PC-3 (cell line): ENCODE measurements around the gene NPEPL1. TPM values are rescaled to one million over a fixed set of nuclear protein-coding genes. Genes with fewer than 3 reads are reported as not detected.

ENCODE experiments used
- ATAC-seq: fragments of 200-7000 bp; cut with Tn5 transposase; 2 replicates; pipeline ENCODE4 v1.9.1; 2020; ENCODE audit warnings: mild to moderate bottlenecking, moderate library complexity
- BruUV-seq: library from RNA; stranded (reverse); fragments of 400-500 nt; replicated peaks from 2 replicates; lab custom pipeline; 2021; lab: Mats Ljungman, UMichigan
- CTCF ChIA-PET: fragments of 300-600 bp; sonication (Branson Sonifier 250); formaldehyde crosslinking; loops from one replicate; lab custom pipeline; 2022; ENCODE audit warnings: antibody characterized with exemption; lab: Charles Lee
- POLR2A ChIA-PET: fragments of 300-600 bp; sonication (Branson Sonifier 250); formaldehyde crosslinking; loops from one replicate; lab custom pipeline; 2022; ENCODE audit warnings: antibody characterized with exemption; ENCODE audit not compliant: unreplicated experiment; lab: Charles Lee
- DNase-seq: peaks from one replicate; pipeline ENCODE4 v3.0.0-alpha.2; 2015
- H2AFZ ChIP-seq: fragments of 300-600 bp; sonication (generic); 2 replicates; pipeline ENCODE4 v1.6.0; 2016; ENCODE audit warnings: antibody characterized with exemption, low read length
- H3F3A ChIP-seq: fragments of 300-600 bp; sonication (generic); one replicate; pipeline ENCODE4 v1.6.0; 2017; ENCODE audit warnings: antibody characterized with exemption, low read length, control low read depth, mild to moderate bottlenecking; ENCODE audit not compliant: unreplicated experiment
- H3K27ac ChIP-seq: fragments of 300-600 bp; sonication (generic); 2 replicates; pipeline ENCODE4 v1.5.1; 2016; ENCODE audit warnings: mild to moderate bottlenecking, low read length
- H3K27me3 ChIP-seq: fragments of 300-600 bp; sonication (generic); 2 replicates; pipeline ENCODE4 v1.6.1; 2016; ENCODE audit warnings: low read length, mixed read lengths
- H3K36me3 ChIP-seq: fragments of 300-600 bp; sonication (generic); 2 replicates; pipeline ENCODE4 v1.6.1; 2016; ENCODE audit warnings: low read depth, mixed run types, low read length, mixed read lengths
- H3K4me1 ChIP-seq: fragments of 300-600 bp; sonication (generic); 2 replicates; pipeline ENCODE4 v1.5.1; 2016; ENCODE audit warnings: low read length; ENCODE audit not compliant: insufficient read depth
- H3K4me2 ChIP-seq: fragments of 300-600 bp; sonication (generic); 2 replicates; pipeline ENCODE4 v1.6.0; 2016; ENCODE audit warnings: low read length
- H3K4me3 ChIP-seq: fragments of 300-600 bp; sonication (generic); 2 replicates; pipeline ENCODE4 v1.5.1; 2016; ENCODE audit warnings: mild to moderate bottlenecking, low read length, mixed read lengths
- H3K79me2 ChIP-seq: fragments of 300-600 bp; sonication (generic); 2 replicates; pipeline ENCODE4 v1.6.1; 2017; ENCODE audit warnings: low read length, mixed read lengths
- H3K9ac ChIP-seq: fragments of 300-600 bp; sonication (generic); 2 replicates; pipeline ENCODE4 v1.6.0; 2016; ENCODE audit warnings: mild to moderate bottlenecking, low read length
- H3K9me2 ChIP-seq: fragments of 300-600 bp; sonication (generic); replicated peaks from 2 replicates; pipeline ENCODE4 v1.6.1; 2016; ENCODE audit warnings: mixed run types, low read length, mixed read lengths
- H3K9me3 ChIP-seq: fragments of 300-600 bp; sonication (generic); 2 replicates; pipeline ENCODE4 v1.6.1; 2016; ENCODE audit warnings: low read length, mixed read lengths
- H4K20me1 ChIP-seq: fragments of 300-600 bp; sonication (generic); 2 replicates; pipeline ENCODE4 v1.6.1; 2016; ENCODE audit warnings: low read length, mixed read lengths
- EZH2 ChIP-seq: fragments of 300-600 bp; sonication (generic); IDR thresholded peaks from one replicate; pipeline ENCODE4 v1.6.1; 2017; ENCODE audit warnings: antibody characterized with exemption, mild to moderate bottlenecking, low read length; ENCODE audit not compliant: unreplicated experiment
- EZH2phosphoT487 ChIP-seq: fragments of 300-600 bp; sonication (generic); IDR thresholded peaks from 2 replicates; pipeline ENCODE4 v1.6.1; 2018; ENCODE audit warnings: mild to moderate bottlenecking, antibody characterized with exemption, low read length, borderline replicate concordance
- intact Hi-C: fragments of 100-400 bp; cut with micrococcal nuclease; formaldehyde crosslinking; loops from 2 replicates; pipeline ENCODE4 v1.9.0; 2023
- total RNA-seq: library from RNA; depleted of rRNA; stranded (reverse); fragments of >200 nt; gene quantifications from 2 replicates; pipeline ENCODE4 v1.2.3, GENCODE V29; 2014
- TF ChIP-seq, protein P1 (sequence below): fragments of 300-600 bp; sonication (generic); conservative IDR thresholded peaks from 2 replicates; pipeline ENCODE4 v1.5.1; 2017; ENCODE audit warnings: antibody characterized with exemption, low read depth, mild to moderate bottlenecking, low read length

NPEPL1 gene
- total RNA-seq, 1 experiment from 2014 or later = 49.7 TPM

DNA sequence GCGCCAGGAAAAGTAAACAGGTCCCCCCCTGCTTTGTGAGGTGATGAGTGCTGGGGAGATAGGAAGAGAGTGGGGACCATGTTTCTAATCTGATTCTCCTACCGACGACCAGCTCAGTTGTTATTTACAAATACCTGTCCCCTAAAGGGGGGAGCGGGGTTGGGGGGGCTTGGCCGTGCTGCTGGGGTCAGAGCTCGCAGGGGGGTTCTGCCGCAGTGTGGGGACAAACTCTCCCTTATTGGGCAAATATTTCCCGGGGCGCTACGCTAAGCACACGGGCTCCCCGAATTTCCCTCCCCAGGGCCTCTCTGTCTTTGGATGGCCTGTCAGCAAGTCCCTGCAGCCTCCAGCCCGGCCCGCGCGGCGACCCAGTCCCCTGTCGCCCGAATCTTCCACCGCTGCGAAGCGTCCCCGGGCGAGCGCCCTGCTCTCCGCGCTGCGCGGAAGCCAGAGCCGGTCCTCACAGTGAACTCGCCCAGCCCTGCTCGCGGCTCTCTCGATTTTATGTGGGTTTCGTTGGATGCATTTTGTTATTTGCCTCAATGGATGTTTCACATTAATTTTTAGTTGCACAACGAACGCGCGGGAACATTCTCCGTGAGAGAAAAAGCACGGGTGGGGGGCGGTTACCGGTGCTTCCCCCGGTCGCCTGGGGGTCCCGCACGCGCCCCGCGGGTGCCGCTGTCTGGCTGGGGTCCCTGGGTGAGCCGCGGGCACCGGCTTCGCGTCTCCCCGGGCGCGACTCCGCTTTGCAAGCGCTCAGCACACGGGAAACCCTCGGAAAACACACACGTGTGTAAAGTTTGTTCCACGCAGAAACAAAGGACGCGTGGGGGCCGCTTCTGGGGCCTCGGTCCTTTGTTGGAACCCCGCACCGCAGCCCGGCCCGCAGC, 43.1 kb upstream of the NPEPL1 start:
- no peaks in the 10 kb centered on the region for H3K9me2 ChIP-seq
- no peaks in the 10 kb centered on the region for H3K36me3 ChIP-seq
- no peak overlapping the region for H3K4me3 ChIP-seq
- H3K9ac ChIP-seq = no peak overlapping the region
- peaks cover 63% of the 10 kb centered on the region for H3K4me1 ChIP-seq
- DNase-seq (no peak), ATAC-seq (no peak)
- no peak overlapping the region for H2AFZ ChIP-seq
- 0 out of 2 replicates have a peak, but pooled peaks cover 5% of the 10 kb centered on the region for H4K20me1 ChIP-seq
- H3K79me2 ChIP-seq = peaks cover 35% of the 10 kb centered on the region
- ChIA-PET CTCF (interaction anchor here (0.9 kb wide), 1 partner anchor 168 kb away, joined by 3 read pairs; no protein-coding TSS in a partner anchor), POLR2A (no interaction called here)
- TF ChIP-seq EZH2phosphoT487 (no peak), EZH2 (no peak)
- TF ChIP-seq, protein P1, sequence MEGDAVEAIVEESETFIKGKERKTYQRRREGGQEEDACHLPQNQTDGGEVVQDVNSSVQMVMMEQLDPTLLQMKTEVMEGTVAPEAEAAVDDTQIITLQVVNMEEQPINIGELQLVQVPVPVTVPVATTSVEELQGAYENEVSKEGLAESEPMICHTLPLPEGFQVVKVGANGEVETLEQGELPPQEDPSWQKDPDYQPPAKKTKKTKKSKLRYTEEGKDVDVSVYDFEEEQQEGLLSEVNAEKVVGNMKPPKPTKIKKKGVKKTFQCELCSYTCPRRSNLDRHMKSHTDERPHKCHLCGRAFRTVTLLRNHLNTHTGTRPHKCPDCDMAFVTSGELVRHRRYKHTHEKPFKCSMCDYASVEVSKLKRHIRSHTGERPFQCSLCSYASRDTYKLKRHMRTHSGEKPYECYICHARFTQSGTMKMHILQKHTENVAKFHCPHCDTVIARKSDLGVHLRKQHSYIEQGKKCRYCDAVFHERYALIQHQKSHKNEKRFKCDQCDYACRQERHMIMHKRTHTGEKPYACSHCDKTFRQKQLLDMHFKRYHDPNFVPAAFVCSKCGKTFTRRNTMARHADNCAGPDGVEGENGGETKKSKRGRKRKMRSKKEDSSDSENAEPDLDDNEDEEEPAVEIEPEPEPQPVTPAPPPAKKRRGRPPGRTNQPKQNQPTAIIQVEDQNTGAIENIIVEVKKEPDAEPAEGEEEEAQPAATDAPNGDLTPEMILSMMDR = no peak
- no peaks in the 10 kb centered on the region for H3F3A ChIP-seq
- H3K9me3 ChIP-seq = no peaks in the 10 kb centered on the region
- BruUV-seq = no TSS peak
- H3K4me2 ChIP-seq = no peak overlapping the region
- H3K27ac ChIP-seq = no peak overlapping the region
- H3K27me3 ChIP-seq = no peaks in the 10 kb centered on the region
- intact Hi-C loops = loop anchor here (5.0 to 10.0 kb wide), 5 partner anchors 135 to 412 kb away; partner anchors contain the start of genes APCDD1L and PRELID3B

DNA sequence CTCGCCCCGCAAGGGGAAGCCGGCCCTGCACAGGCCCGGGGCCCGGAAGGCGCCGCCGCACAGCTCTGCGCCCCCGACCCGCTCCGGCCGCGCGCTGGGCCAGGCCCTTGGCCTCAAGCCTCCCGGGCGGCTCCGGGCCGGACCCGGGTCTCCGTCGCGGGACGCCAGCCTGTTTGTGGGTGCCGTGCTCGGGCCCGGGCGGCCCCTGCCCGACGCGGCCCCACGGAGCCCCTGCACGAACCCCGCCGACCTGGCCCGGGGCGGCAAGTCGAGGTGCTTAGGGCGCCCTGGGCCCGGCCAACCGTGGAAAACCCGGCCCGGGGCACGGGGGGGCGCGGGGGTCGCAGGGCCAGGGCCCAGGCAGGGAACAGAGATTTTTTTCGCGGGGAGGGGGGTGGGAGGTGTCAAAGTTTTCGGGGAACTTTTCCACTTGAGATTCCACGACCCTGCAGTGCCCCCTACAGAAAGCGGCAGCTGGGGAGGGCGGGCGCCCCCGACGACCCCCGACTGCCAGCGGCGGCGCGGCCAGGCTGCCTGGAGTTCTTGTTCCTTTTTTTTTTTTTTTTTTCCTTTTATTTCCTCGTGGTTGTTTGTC, 42.3 kb upstream of the NPEPL1 start:
- Histone ChIP-seq H3K9me2 (no peaks in the 10 kb centered on the region), H3K27ac (peak overlapping the region; percentile 85), H3K4me2 (peak overlapping the region; percentile 94), H4K20me1 (0 out of 2 replicates have a peak, but pooled peaks cover 5% of the 10 kb centered on the region), H3K9me3 (no peaks in the 10 kb centered on the region), H3K4me1 (peaks cover 63% of the 10 kb centered on the region), H3K27me3 (no peaks in the 10 kb centered on the region), H3K79me2 (peaks cover 42% of the 10 kb centered on the region), H3K36me3 (peaks cover 4% of the 10 kb centered on the region; the same call in 1 of the 2 replicates), H3K4me3 (peak overlapping the region; percentile 96), H2AFZ (peak overlapping the region; percentile 99), H3K9ac (peak overlapping the region; percentile 97), H3F3A (no peaks in the 10 kb centered on the region)
- POLR2A ChIA-PET = interaction anchor here (0.6 kb wide), 4 partner anchors 74 to 261 kb away, joined by 3 to 5 read pairs (median 5); partner anchors contain the start of gene VAPB
- intact Hi-C loops = loop anchor here (5.0 kb wide), 3 partner anchors 237 to 413 kb away; partner anchors contain the start of gene PRELID3B
- TF ChIP-seq EZH2 = no peak
- no peak for TF ChIP-seq EZH2phosphoT487
- TF ChIP-seq, protein P1 = no peak; the same call in 1 of the 2 replicates
- BruUV-seq = no TSS peak
- no peak for DNase-seq
- CTCF ChIA-PET = interaction anchor here (0.6 to 1.6 kb wide), 5 partner anchors 40 to 192 kb away, joined by 3 to 14 read pairs (median 6); no protein-coding TSS in a partner anchor
- ATAC-seq = no peak
